HepG2 (cell line): Measurements from ENCODE around the gene CHP1. TPM values are rescaled to one million over a fixed set of nuclear protein-coding genes. Genes with fewer than 3 reads are reported as not detected.
A peak's percentile ranks its signal among the peaks of the same experiment; 100 is the strongest.

Experiments used
- ARNT2 ChIP-seq: sonication (generic); formaldehyde crosslinking; IDR thresholded peaks from 2 replicates; pipeline ENCODE4 v1.8.0; 2022; ENCODE audit warnings: mild to moderate bottlenecking, low read depth, missing genetic modification reagents, moderate library complexity
- ATM ChIP-seq: fragments of 450-650 bp; IDR thresholded peaks from 2 replicates; pipeline ENCODE4 v1.7.1; 2017; ENCODE audit warnings: mild to moderate bottlenecking, borderline replicate concordance
- CREB1 ChIP-seq, 2 experiments: fragments of 450-650 bp in 1 of 2; IDR thresholded peaks; 2 replicates each; pipeline ENCODE4 v1.6.1; 2016 to 2017; ENCODE audit warnings: control low read depth in 1 of 2, mild to moderate bottlenecking in 1 of 2, missing compliant biosample characterization in 1 of 2, missing genetic modification characterization in 1 of 2
- KAT7 ChIP-seq: IDR thresholded peaks from 2 replicates; pipeline ENCODE4 v1.6.1; 2018; ENCODE audit warnings: borderline replicate concordance, missing compliant biosample characterization
- MED1 ChIP-seq: sonication (generic); formaldehyde crosslinking; IDR thresholded peaks from 2 replicates; pipeline ENCODE4 v1.4.0; 2020; ENCODE audit warnings: missing genetic modification reagents
- MTA3 ChIP-seq: sonication (generic); formaldehyde crosslinking; IDR thresholded peaks from 2 replicates; pipeline ENCODE4 v1.4.0; 2020; ENCODE audit warnings: missing genetic modification reagents
- NFIC ChIP-seq: IDR thresholded peaks from 2 replicates; pipeline ENCODE4 v1.6.1; 2012; ENCODE audit warnings: mild to moderate bottlenecking, low read length, inconsistent platforms
- NR2F1 ChIP-seq, 2 experiments: fragments of 450-650 bp in 1 of 2; formaldehyde crosslinking in 1 of 2; IDR thresholded peaks; 2 replicates each; pipeline versions ENCODE4 v1.5.0 to v1.6.1; 2016 to 2020; ENCODE audit warnings: mild to moderate bottlenecking in 1 of 2, missing compliant biosample characterization in 1 of 2, missing genetic modification reagents in 1 of 2, moderate library complexity in 1 of 2
- RFXAP ChIP-seq: sonication (generic); formaldehyde crosslinking; IDR thresholded peaks from 2 replicates; pipeline ENCODE4 v1.4.0; 2020; ENCODE audit warnings: missing genetic modification reagents, borderline replicate concordance
- SAP130 ChIP-seq: IDR thresholded peaks from 2 replicates; pipeline ENCODE4 v1.6.1; 2016; ENCODE audit warnings: low read depth
- SP140L ChIP-seq: sonication (generic); formaldehyde crosslinking; IDR thresholded peaks from 2 replicates; pipeline ENCODE4 v1.4.0; 2020; ENCODE audit warnings: missing genetic modification reagents, borderline replicate concordance
- SP5 ChIP-seq: IDR thresholded peaks from 2 replicates; pipeline ENCODE4 v1.6.1; 2016; ENCODE audit warnings: low read depth, borderline replicate concordance
- ZBTB7A ChIP-seq: sonication (generic); formaldehyde crosslinking; IDR thresholded peaks from 2 replicates; pipeline ENCODE4 v1.8.0; 2022; ENCODE audit warnings: mild to moderate bottlenecking, missing genetic modification reagents
- ZNF20 ChIP-seq: sonication (generic); formaldehyde crosslinking; IDR thresholded peaks from 2 replicates; pipeline ENCODE4 v1.4.0; 2020; ENCODE audit warnings: mild to moderate bottlenecking, moderate library complexity, missing genetic modification reagents
- ZNF263 ChIP-seq: sonication (generic); formaldehyde crosslinking; IDR thresholded peaks from 2 replicates; pipeline ENCODE4 v1.4.0; 2020; ENCODE audit warnings: missing genetic modification reagents
- ZNF496 ChIP-seq: sonication (generic); formaldehyde crosslinking; IDR thresholded peaks from 2 replicates; pipeline ENCODE4 v1.8.1; 2023; ENCODE audit warnings: mild to moderate bottlenecking, moderate library complexity, missing genetic modification reagents; ENCODE audit not compliant: insufficient replicate concordance
- ZNF550 ChIP-seq: sonication (generic); formaldehyde crosslinking; IDR thresholded peaks from 2 replicates; pipeline ENCODE4 v1.4.0; 2020; ENCODE audit warnings: mild to moderate bottlenecking, missing genetic modification reagents, borderline replicate concordance
- ZNF556 ChIP-seq: sonication (generic); formaldehyde crosslinking; IDR thresholded peaks from 2 replicates; pipeline ENCODE4 v1.4.0; 2020; ENCODE audit warnings: mild to moderate bottlenecking, missing genetic modification reagents, borderline replicate concordance
- ZNF614 ChIP-seq: IDR thresholded peaks from 2 replicates; pipeline ENCODE4 v1.6.1; 2018; ENCODE audit warnings: missing biosample characterization, missing genetic modification reagents, inconsistent platforms, borderline replicate concordance
- ZNF619 ChIP-seq: sonication (generic); formaldehyde crosslinking; IDR thresholded peaks from 2 replicates; pipeline ENCODE4 v1.4.0; 2020; ENCODE audit warnings: mild to moderate bottlenecking, missing genetic modification reagents
- polyA plus RNA-seq, 8 experiments: library from polyadenylated mRNA; depleted of rRNA in 3 of 8; stranded (reverse) in 7 of 8; unstranded in 1 of 8; fragments of >200 nt; fragmentation: Illumina TruSeq in 4 of 8; extraction: Trizol in 4 of 8; gene quantifications; 2 replicates each; pipeline versions ENCODE4 v1.2.1 to v1.2.3, GENCODE V29; 2011 to 2016; ENCODE audit warnings: low read depth in 4 of 8, missing spikeins in 1 of 8, mixed read lengths in 1 of 8; ENCODE audit not compliant: insufficient read depth in 1 of 8
- total RNA-seq, 5 experiments: library from RNA; depleted of rRNA; stranded (reverse); fragments of >200 nt; fragmentation: Illumina TruSeq; extraction: Trizol; gene quantifications; 2 replicates each; pipeline ENCODE4 v1.2.3, GENCODE V29; 2016; ENCODE audit warnings: low read depth in 1 of 5
- TF ChIP-seq, protein P1 (sequence below): sonication (generic); formaldehyde crosslinking; IDR thresholded peaks from 2 replicates; pipeline ENCODE4 v1.5.1; 2020; ENCODE audit warnings: missing genetic modification reagents, mild to moderate bottlenecking, borderline replicate concordance
- TF ChIP-seq, protein P2 (sequence below): sonication (generic); formaldehyde crosslinking; IDR thresholded peaks from 2 replicates; pipeline ENCODE4 v1.5.1; 2020; ENCODE audit warnings: missing genetic modification reagents, mild to moderate bottlenecking, borderline replicate concordance
- TF ChIP-seq, protein P3 (sequence below), 2 experiments: IDR thresholded peaks; 2 replicates each; pipeline ENCODE4 v1.6.1; 2011 to 2012; ENCODE audit warnings: low read length in 2 of 2, borderline replicate concordance in 1 of 2, low read depth in 1 of 2, mild to moderate bottlenecking in 1 of 2, moderate library complexity in 1 of 2

The CHP1 gene
- total and polyA plus RNA-seq, 2 of the 13 experiments (the other 11 are each of a cell fraction or from before 2014, with no cell fraction given) = 49.6 to 76.4 TPM

DNA sequence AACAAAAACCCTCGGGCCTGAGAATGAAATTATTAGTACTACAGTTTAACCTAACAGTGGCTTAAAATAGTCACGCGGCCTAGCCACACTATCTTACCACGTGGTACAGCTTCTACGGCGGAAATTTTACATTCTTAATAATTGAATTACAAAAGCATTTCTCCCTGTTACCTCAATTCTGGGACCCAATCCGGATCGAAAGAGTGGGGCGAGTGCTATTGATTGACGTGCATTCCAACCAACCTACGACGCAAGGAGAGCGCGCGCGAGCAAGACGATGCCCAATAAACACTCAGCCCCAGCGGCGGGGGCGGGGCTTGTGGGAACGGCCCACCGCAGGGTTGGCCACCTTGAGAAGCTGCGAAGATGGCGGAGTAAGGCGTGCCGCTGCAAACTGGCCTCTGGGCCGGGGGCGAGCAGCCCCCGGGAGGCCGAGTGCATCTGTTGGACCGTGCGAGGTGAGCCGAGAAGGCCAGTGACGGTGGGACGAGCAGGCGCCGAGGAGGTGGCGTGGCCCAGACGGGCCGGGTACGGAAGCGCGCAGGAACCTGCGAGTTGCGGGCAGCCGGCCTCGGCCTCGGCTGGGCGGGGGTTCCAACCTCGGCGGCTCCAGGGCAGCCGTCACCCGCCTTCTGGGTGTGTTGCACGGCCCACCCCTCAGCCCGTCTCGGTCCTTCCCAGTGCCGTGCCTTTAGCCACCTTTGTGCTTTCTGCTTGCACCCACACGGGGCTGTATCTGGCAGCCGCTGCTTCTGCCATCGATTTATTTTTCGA is 52.8 kb downstream of the CHP1 start (continued):
- TF ChIP-seq NFIC (no peak), SP140L (CRISPR knock-in tag) (no peak), ZNF20 (peak; percentile 74; the same call in 1 of the 2 replicates), ZBTB7A (CRISPR knock-in tag) (no peak), RFXAP (CRISPR knock-in tag) (peak; percentile 82), ZNF496 (CRISPR knock-in tag) (no peak), SP5 (CRISPR knock-in tag) (peak; percentile 20; the same call in 1 of the 2 replicates), ZNF550 (0 out of 2 replicates have a peak, but pooled peaks have one; percentile 69), MTA3 (no peak), CREB1 (IDR thresholded peaks at IDR 0.05) (peak; percentile 86), CREB1 (CRISPR knock-in tag; IDR thresholded peaks at IDR 0.05) (peak; percentile 93), ZNF556 (CRISPR knock-in tag) (no peak), KAT7 (CRISPR knock-in tag) (0 out of 2 replicates have a peak, but pooled peaks have one; percentile 80), SAP130 (CRISPR knock-in tag) (peak; percentile 78), NR2F1 (CRISPR knock-in tag; IDR thresholded peaks at IDR 0.05) (no peak), ZNF614 (CRISPR knock-in tag) (0 out of 2 replicates have a peak, but pooled peaks have one; percentile 69), MED1 (CRISPR knock-in tag) (peak; percentile 70), ZNF619 (CRISPR knock-in tag) (no peak), ATM (no peak), ARNT2 (no peak), ZNF263 (CRISPR knock-in tag) (no peak)
- TF ChIP-seq, protein P1, sequence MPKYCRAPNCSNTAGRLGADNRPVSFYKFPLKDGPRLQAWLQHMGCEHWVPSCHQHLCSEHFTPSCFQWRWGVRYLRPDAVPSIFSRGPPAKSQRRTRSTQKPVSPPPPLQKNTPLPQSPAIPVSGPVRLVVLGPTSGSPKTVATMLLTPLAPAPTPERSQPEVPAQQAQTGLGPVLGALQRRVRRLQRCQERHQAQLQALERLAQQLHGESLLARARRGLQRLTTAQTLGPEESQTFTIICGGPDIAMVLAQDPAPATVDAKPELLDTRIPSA = no peak
- TF ChIP-seq, protein P2, sequence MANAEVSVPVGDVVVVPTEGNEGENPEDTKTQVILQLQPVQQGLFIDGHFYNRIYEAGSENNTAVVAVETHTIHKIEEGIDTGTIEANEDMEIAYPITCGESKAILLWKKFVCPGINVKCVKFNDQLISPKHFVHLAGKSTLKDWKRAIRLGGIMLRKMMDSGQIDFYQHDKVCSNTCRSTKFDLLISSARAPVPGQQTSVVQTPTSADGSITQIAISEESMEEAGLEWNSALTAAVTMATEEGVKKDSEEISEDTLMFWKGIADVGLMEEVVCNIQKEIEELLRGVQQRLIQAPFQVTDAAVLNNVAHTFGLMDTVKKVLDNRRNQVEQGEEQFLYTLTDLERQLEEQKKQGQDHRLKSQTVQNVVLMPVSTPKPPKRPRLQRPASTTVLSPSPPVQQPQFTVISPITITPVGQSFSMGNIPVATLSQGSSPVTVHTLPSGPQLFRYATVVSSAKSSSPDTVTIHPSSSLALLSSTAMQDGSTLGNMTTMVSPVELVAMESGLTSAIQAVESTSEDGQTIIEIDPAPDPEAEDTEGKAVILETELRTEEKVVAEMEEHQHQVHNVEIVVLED (CRISPR knock-in tag) = no peak
- TF ChIP-seq, protein P3, sequence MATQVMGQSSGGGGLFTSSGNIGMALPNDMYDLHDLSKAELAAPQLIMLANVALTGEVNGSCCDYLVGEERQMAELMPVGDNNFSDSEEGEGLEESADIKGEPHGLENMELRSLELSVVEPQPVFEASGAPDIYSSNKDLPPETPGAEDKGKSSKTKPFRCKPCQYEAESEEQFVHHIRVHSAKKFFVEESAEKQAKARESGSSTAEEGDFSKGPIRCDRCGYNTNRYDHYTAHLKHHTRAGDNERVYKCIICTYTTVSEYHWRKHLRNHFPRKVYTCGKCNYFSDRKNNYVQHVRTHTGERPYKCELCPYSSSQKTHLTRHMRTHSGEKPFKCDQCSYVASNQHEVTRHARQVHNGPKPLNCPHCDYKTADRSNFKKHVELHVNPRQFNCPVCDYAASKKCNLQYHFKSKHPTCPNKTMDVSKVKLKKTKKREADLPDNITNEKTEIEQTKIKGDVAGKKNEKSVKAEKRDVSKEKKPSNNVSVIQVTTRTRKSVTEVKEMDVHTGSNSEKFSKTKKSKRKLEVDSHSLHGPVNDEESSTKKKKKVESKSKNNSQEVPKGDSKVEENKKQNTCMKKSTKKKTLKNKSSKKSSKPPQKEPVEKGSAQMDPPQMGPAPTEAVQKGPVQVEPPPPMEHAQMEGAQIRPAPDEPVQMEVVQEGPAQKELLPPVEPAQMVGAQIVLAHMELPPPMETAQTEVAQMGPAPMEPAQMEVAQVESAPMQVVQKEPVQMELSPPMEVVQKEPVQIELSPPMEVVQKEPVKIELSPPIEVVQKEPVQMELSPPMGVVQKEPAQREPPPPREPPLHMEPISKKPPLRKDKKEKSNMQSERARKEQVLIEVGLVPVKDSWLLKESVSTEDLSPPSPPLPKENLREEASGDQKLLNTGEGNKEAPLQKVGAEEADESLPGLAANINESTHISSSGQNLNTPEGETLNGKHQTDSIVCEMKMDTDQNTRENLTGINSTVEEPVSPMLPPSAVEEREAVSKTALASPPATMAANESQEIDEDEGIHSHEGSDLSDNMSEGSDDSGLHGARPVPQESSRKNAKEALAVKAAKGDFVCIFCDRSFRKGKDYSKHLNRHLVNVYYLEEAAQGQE (IDR thresholded peaks at IDR 0.05; ENCODE audit: borderline replicate concordance in 1 of 2, low read depth in 1 of 2, low read length in 2 of 2) = peak in 1 of 2 experiments; percentile 48; a peak in 1 of 4 replicates
